ENCODE measurements around the gene ERCC8. TPM values are rescaled to one million over a fixed set of nuclear protein-coding genes. Genes with fewer than 3 reads are reported as not detected.

The ERCC8 gene
- total and polyA plus RNA-seq, 2 of the 13 experiments (the other 11 are each of a cell fraction or from before 2014, with no cell fraction given) = 24.4 to 35.2 TPM

- TF ChIP-seq ZNF674 (CRISPR knock-in tag; IDR thresholded peaks at IDR 0.05; ENCODE audit: low read depth) (no peak), ZNF782 (CRISPR knock-in tag; IDR thresholded peaks at IDR 0.05; ENCODE audit: borderline replicate concordance) (peak; percentile 81; the same call in 1 of the 2 replicates), MLXIP (CRISPR knock-in tag; IDR thresholded peaks at IDR 0.05; ENCODE audit: borderline replicate concordance) (no peak), HDAC6 (IDR thresholded peaks at IDR 0.05; ENCODE audit: low read depth, low read length) (no peak), ZNF775 (CRISPR knock-in tag; IDR thresholded peaks at IDR 0.05; ENCODE audit: borderline replicate concordance) (no peak), CENPT (CRISPR knock-in tag; IDR thresholded peaks at IDR 0.05; ENCODE audit: low read depth) (no peak), ATAD3A (CRISPR knock-in tag; IDR thresholded peaks at IDR 0.05) (no peak), ZNF772 (CRISPR knock-in tag; IDR thresholded peaks at IDR 0.05) (no peak; the same call in 1 of the 2 replicates)
- TF ChIP-seq, protein P1, sequence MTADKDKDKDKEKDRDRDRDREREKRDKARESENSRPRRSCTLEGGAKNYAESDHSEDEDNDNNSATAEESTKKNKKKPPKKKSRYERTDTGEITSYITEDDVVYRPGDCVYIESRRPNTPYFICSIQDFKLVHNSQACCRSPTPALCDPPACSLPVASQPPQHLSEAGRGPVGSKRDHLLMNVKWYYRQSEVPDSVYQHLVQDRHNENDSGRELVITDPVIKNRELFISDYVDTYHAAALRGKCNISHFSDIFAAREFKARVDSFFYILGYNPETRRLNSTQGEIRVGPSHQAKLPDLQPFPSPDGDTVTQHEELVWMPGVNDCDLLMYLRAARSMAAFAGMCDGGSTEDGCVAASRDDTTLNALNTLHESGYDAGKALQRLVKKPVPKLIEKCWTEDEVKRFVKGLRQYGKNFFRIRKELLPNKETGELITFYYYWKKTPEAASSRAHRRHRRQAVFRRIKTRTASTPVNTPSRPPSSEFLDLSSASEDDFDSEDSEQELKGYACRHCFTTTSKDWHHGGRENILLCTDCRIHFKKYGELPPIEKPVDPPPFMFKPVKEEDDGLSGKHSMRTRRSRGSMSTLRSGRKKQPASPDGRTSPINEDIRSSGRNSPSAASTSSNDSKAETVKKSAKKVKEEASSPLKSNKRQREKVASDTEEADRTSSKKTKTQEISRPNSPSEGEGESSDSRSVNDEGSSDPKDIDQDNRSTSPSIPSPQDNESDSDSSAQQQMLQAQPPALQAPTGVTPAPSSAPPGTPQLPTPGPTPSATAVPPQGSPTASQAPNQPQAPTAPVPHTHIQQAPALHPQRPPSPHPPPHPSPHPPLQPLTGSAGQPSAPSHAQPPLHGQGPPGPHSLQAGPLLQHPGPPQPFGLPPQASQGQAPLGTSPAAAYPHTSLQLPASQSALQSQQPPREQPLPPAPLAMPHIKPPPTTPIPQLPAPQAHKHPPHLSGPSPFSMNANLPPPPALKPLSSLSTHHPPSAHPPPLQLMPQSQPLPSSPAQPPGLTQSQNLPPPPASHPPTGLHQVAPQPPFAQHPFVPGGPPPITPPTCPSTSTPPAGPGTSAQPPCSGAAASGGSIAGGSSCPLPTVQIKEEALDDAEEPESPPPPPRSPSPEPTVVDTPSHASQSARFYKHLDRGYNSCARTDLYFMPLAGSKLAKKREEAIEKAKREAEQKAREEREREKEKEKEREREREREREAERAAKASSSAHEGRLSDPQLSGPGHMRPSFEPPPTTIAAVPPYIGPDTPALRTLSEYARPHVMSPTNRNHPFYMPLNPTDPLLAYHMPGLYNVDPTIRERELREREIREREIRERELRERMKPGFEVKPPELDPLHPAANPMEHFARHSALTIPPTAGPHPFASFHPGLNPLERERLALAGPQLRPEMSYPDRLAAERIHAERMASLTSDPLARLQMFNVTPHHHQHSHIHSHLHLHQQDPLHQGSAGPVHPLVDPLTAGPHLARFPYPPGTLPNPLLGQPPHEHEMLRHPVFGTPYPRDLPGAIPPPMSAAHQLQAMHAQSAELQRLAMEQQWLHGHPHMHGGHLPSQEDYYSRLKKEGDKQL (CRISPR knock-in tag; IDR thresholded peaks at IDR 0.05; ENCODE audit: low read depth) = no peak
- TF ChIP-seq, protein P2, sequence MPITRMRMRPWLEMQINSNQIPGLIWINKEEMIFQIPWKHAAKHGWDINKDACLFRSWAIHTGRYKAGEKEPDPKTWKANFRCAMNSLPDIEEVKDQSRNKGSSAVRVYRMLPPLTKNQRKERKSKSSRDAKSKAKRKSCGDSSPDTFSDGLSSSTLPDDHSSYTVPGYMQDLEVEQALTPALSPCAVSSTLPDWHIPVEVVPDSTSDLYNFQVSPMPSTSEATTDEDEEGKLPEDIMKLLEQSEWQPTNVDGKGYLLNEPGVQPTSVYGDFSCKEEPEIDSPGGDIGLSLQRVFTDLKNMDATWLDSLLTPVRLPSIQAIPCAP (CRISPR knock-in tag; IDR thresholded peaks at IDR 0.05; ENCODE audit: low read depth) = no peak
- TF ChIP-seq, protein P3, sequence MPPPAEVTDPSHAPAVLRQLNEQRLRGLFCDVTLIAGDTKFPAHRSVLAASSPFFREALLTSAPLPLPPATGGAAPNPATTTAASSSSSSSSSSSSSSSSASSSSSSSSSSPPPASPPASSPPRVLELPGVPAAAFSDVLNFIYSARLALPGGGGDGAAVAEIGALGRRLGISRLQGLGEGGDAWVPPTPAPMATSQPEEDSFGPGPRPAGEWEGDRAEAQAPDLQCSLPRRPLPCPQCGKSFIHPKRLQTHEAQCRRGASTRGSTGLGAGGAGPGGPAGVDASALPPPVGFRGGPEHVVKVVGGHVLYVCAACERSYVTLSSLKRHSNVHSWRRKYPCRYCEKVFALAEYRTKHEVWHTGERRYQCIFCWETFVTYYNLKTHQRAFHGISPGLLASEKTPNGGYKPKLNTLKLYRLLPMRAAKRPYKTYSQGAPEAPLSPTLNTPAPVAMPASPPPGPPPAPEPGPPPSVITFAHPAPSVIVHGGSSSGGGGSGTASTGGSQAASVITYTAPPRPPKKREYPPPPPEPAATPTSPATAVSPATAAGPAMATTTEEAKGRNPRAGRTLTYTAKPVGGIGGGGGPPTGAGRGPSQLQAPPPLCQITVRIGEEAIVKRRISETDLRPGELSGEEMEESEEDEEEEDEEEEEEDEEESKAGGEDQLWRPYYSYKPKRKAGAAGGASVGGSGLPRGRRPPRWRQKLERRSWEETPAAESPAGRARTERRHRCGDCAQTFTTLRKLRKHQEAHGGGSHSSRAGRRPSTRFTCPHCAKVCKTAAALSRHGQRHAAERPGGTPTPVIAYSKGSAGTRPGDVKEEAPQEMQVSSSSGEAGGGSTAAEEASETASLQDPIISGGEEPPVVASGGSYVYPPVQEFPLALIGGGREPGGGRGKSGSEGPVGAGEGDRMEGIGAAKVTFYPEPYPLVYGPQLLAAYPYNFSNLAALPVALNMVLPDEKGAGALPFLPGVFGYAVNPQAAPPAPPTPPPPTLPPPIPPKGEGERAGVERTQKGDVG (CRISPR knock-in tag; IDR thresholded peaks at IDR 0.05; ENCODE audit: borderline replicate concordance) = peak; percentile 42; the same call in 1 of the 2 replicates
- TF ChIP-seq, protein P4, sequence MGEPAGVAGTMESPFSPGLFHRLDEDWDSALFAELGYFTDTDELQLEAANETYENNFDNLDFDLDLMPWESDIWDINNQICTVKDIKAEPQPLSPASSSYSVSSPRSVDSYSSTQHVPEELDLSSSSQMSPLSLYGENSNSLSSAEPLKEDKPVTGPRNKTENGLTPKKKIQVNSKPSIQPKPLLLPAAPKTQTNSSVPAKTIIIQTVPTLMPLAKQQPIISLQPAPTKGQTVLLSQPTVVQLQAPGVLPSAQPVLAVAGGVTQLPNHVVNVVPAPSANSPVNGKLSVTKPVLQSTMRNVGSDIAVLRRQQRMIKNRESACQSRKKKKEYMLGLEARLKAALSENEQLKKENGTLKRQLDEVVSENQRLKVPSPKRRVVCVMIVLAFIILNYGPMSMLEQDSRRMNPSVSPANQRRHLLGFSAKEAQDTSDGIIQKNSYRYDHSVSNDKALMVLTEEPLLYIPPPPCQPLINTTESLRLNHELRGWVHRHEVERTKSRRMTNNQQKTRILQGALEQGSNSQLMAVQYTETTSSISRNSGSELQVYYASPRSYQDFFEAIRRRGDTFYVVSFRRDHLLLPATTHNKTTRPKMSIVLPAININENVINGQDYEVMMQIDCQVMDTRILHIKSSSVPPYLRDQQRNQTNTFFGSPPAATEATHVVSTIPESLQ (CRISPR knock-in tag; conservative IDR thresholded peaks at IDR 0.05) = no peak
Observed at GRCh38 chr5:60944904-60945812, at the start of gene ERCC8, which contains the start of gene NDUFAF2 (continued).
